Chondrocyte (in vitro differentiated cells): ENCODE measurements around the gene NEMP2. TPM values are rescaled to one million over a fixed set of nuclear protein-coding genes. Genes with fewer than 3 reads are reported as not detected.

Source experiments
- DNase-seq: peaks from one replicate; pipeline ENCODE4 v3.0.0; 2021; ENCODE audit warnings: mixed read lengths, low spot score
- H3K27ac Mint-ChIP-seq: one replicate; pipeline ENCODE4 v1.8.0; 2021; ENCODE audit warnings: mild to moderate bottlenecking, moderate library complexity, mixed read lengths; ENCODE audit not compliant: unreplicated experiment
- H3K27me3 Mint-ChIP-seq: 2 replicates; pipeline ENCODE4 v1.8.0; 2021; ENCODE audit warnings: low read depth, mixed read lengths
- H3K36me3 Mint-ChIP-seq: 2 replicates; pipeline ENCODE4 v1.8.0; 2021; ENCODE audit warnings: low read depth, mixed read lengths
- H3K4me1 Mint-ChIP-seq: 2 replicates; pipeline ENCODE4 v1.8.0; 2021; ENCODE audit warnings: low read depth, mild to moderate bottlenecking, mixed read lengths
- H3K4me3 Mint-ChIP-seq: one replicate; pipeline ENCODE4 v1.8.0; 2021; ENCODE audit warnings: mild to moderate bottlenecking, moderate library complexity, mixed read lengths; ENCODE audit not compliant: unreplicated experiment
- H3K9me3 Mint-ChIP-seq: 2 replicates; pipeline ENCODE4 v1.8.0; 2021; ENCODE audit warnings: low read depth, mixed read lengths
- CTCF ChIP-seq: fragments of 200-600 bp; sonication (generic); IDR thresholded peaks from 2 replicates; pipeline ENCODE4 v1.5.0; 2021; ENCODE audit warnings: antibody characterized with exemption, mild to moderate bottlenecking, moderate library complexity
- total RNA-seq: library from RNA; stranded (reverse); gene quantifications from 3 replicates; pipeline ENCODE4 v1.2.1, GENCODE V29; 2021

Gene NEMP2
- total RNA-seq, 1 donor from 2014 or later, result 8.9 TPM

- H3K36me3 Mint-ChIP-seq, result peaks cover 5% of the 10 kb centered on the region
- peak overlapping the region; percentile 95 for H3K27ac Mint-ChIP-seq
- H3K9me3 Mint-ChIP-seq, result peaks cover 11% of the 10 kb centered on the region
- TF ChIP-seq CTCF, result no peak
- no peaks in the 10 kb centered on the region for H3K27me3 Mint-ChIP-seq
- no peak for DNase-seq
- peaks cover 50% of the 10 kb centered on the region for H3K4me1 Mint-ChIP-seq
- no peak overlapping the region for H3K4me3 Mint-ChIP-seq
Observed at GRCh38 chr2:190546734-190547133, 12.2 kb upstream of the NEMP2 start.

- Mint-ChIP-seq H3K27me3 (no peaks in the 10 kb centered on the region), H3K4me3 (peak overlapping the region; percentile 65), H3K36me3 (peaks cover 10% of the 10 kb centered on the region), H3K27ac (peak overlapping the region; percentile 95), H3K9me3 (peaks cover 20% of the 10 kb centered on the region), H3K4me1 (peaks cover 48% of the 10 kb centered on the region)
- no peak for TF ChIP-seq CTCF
- no peak for DNase-seq
Observed at GRCh38 chr2:190545555-190546385, 11.2 kb upstream of the NEMP2 start.

- TF ChIP-seq CTCF, result no peak
- H3K27ac Mint-ChIP-seq, result peak overlapping the region; percentile 95
- no peaks in the 10 kb centered on the region for H3K27me3 Mint-ChIP-seq
- peaks cover 11% of the 10 kb centered on the region for H3K36me3 Mint-ChIP-seq
- peaks cover 26% of the 10 kb centered on the region for H3K9me3 Mint-ChIP-seq
- peaks cover 48% of the 10 kb centered on the region for H3K4me1 Mint-ChIP-seq
- DNase-seq, result no peak
- peak overlapping the region; percentile 65 for H3K4me3 Mint-ChIP-seq
Observed at GRCh38 chr2:190545093-190545492, 10.6 kb upstream of the NEMP2 start.

- Mint-ChIP-seq H3K27me3 (no peaks in the 10 kb centered on the region), H3K36me3 (peaks cover 27% of the 10 kb centered on the region), H3K4me1 (peaks cover 38% of the 10 kb centered on the region), H3K9me3 (peaks cover 48% of the 10 kb centered on the region), H3K4me3 (no peak overlapping the region), H3K27ac (no peak overlapping the region)
- no peak for TF ChIP-seq CTCF
- DNase-seq, result no peak
Observed at GRCh38 chr2:190540048-190540447, 5.5 kb upstream of the NEMP2 start.

- H3K36me3 Mint-ChIP-seq, result peaks cover 27% of the 10 kb centered on the region
- no peak for TF ChIP-seq CTCF
- H3K4me1 Mint-ChIP-seq, result peaks cover 35% of the 10 kb centered on the region
- peaks cover 48% of the 10 kb centered on the region for H3K9me3 Mint-ChIP-seq
- no peak overlapping the region for H3K4me3 Mint-ChIP-seq
- H3K27ac Mint-ChIP-seq, result no peak overlapping the region
- no peaks in the 10 kb centered on the region for H3K27me3 Mint-ChIP-seq
- no peak for DNase-seq
Observed at GRCh38 chr2:190538201-190538600, 3.7 kb upstream of the NEMP2 start.
